Measurements from ENCODE around the gene MAPK8IP3.

DNA sequence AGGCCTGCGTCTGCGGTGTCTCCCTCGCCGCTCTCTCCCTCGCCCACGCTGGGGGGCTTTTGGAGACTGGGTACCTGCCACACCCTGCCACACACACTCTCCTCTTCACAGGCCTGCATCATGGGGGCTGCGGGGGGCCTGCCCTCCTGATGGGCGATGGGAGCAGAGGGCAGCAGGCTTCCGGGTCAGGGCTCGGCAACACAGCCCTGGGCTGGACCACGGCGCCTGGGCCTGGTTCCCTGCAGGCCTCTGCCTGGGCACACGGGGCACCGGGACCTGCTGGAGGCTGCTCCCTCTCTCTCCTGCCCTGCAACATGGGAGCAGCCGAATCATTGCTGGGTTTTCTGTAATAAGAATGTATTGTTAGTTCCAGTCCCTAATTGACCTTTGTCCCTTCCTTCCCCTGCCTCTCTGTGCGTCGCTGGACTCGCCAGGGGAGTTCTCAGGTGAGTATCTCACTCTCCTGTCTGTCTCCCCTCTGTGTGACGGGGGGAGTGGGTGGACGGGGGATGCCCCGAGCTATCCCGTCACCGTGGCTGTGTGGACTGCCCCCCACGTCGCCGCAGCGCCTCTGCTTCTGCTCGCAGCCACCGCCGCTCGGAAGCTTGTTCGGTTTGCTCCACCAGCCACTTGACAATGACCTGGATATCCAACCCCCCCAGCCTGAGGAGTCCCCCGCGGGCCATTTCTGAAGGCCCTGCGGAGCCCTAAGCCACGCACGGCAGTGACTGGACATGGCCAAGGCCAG is 51.9 kb downstream of the MAPK8IP3 start:
- TF ChIP-seq, protein P1, sequence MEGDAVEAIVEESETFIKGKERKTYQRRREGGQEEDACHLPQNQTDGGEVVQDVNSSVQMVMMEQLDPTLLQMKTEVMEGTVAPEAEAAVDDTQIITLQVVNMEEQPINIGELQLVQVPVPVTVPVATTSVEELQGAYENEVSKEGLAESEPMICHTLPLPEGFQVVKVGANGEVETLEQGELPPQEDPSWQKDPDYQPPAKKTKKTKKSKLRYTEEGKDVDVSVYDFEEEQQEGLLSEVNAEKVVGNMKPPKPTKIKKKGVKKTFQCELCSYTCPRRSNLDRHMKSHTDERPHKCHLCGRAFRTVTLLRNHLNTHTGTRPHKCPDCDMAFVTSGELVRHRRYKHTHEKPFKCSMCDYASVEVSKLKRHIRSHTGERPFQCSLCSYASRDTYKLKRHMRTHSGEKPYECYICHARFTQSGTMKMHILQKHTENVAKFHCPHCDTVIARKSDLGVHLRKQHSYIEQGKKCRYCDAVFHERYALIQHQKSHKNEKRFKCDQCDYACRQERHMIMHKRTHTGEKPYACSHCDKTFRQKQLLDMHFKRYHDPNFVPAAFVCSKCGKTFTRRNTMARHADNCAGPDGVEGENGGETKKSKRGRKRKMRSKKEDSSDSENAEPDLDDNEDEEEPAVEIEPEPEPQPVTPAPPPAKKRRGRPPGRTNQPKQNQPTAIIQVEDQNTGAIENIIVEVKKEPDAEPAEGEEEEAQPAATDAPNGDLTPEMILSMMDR (IDR thresholded peaks at IDR 0.05; ENCODE audit: low read depth, low read length, poor library complexity, severe bottlenecking) = no peak
- TF ChIP-seq EZH2phosphoT487 (IDR thresholded peaks at IDR 0.05; ENCODE audit: borderline replicate concordance, low read length) = no peak

Measured in DOHH2 (cell line).